ENCODE measurements around the gene SLC16A8. TPM values are rescaled to one million over a fixed set of nuclear protein-coding genes. Genes with fewer than 3 reads are reported as not detected.

SLC16A8 gene
- total RNA-seq, 1 experiment from 2014 or later: not detected

DNA sequence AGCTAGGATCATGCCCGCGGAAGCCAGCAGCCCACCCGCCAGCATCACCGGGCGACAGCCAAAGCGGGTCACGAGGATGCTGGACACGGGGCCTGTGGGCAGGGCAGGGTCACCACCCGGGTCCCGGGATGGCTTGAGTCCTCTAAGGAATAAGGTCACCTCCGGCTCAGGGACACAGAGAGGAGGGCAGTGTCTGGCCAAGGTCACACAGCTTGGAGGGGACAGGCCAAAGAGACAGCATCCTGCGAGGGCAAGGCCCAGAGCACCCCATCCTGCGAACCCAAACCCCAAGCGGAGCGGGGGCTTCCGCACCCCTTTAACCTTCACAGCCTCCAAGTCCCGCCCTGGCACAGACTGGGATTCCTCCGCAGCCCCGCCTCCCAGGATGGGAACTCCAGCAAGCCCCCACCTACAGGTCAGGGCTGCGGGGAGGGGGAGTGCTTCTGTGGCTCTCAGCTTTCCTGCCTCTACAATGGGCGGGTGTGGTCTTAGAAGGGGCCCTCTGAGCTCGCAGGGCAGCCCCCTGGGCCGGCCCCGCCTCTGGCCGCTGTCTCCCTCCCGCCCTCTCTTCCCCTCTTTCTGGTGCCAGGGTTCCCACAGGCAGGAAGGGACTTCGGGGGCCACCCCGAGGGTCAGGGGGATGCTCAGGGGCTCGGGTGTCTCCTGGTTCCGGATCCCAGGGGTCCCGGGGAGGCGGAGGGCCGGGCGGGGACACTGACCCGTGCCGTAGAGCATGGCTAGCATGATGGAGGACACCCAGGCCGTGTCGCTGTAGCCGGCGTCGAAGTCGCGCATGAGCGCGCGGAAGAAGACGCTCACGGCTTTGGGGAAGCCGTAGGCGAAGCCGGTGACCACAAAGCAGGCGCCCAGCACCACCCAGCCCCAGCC lies 1.8 kb downstream of the SLC16A8 start:
- H3K9me3 Mint-ChIP-seq (ENCODE audit: low read depth, unreplicated experiment): no peaks in the 10 kb centered on the region
- BruUV-seq (replicated peaks): no TSS peak
- H3K36me3 Mint-ChIP-seq (ENCODE audit: insufficient read depth, unreplicated experiment): peaks cover 66% of the 10 kb centered on the region

DNA sequence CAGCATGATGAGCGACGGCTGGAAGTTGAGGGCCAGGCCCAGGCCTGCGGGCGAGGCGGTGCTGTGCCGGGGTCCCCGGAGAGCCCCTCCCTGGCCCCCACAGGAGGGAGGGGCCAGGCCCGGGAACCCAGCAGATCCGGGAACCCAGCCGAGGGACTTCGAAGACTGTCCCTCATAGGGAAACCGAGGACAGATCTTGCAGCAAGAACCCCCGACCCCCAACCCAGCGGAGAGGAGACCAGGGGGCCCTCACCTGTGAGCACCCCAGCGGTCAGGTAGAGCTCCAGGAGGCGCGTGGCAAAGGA lies 2.4 kb downstream of the SLC16A8 start:
- no peaks in the 10 kb centered on the region for H3K9me3 Mint-ChIP-seq (ENCODE audit: low read depth, unreplicated experiment)
- peaks cover 60% of the 10 kb centered on the region for H3K36me3 Mint-ChIP-seq (ENCODE audit: insufficient read depth, unreplicated experiment)
- intact Hi-C loops (cut with micrococcal nuclease; ENCODE audit: unreplicated experiment): no loop called here
- BruUV-seq (replicated peaks): no TSS peak
- H3K27me3 Mint-ChIP-seq (ENCODE audit: unreplicated experiment): no peaks in the 10 kb centered on the region
- CTCF ChIA-PET: no interaction called here
- H3K4me1 Mint-ChIP-seq (ENCODE audit: low read depth, unreplicated experiment): peaks cover 9% of the 10 kb centered on the region
- TF ChIP-seq, protein P1, sequence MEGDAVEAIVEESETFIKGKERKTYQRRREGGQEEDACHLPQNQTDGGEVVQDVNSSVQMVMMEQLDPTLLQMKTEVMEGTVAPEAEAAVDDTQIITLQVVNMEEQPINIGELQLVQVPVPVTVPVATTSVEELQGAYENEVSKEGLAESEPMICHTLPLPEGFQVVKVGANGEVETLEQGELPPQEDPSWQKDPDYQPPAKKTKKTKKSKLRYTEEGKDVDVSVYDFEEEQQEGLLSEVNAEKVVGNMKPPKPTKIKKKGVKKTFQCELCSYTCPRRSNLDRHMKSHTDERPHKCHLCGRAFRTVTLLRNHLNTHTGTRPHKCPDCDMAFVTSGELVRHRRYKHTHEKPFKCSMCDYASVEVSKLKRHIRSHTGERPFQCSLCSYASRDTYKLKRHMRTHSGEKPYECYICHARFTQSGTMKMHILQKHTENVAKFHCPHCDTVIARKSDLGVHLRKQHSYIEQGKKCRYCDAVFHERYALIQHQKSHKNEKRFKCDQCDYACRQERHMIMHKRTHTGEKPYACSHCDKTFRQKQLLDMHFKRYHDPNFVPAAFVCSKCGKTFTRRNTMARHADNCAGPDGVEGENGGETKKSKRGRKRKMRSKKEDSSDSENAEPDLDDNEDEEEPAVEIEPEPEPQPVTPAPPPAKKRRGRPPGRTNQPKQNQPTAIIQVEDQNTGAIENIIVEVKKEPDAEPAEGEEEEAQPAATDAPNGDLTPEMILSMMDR (IDR thresholded peaks at IDR 0.05; ENCODE audit: unreplicated experiment): no peak
- no peak for DNase-seq
- H3K27ac Mint-ChIP-seq (ENCODE audit: unreplicated experiment): no peak overlapping the region
- no peak overlapping the region for H3K4me3 Mint-ChIP-seq (ENCODE audit: low read depth, unreplicated experiment)

More for the DNA sequence above, 1.8 kb downstream of the SLC16A8 start:
- Mint-ChIP-seq H3K4me1 (ENCODE audit: low read depth, unreplicated experiment) (peaks cover 10% of the 10 kb centered on the region), H3K4me3 (ENCODE audit: low read depth, unreplicated experiment) (no peak overlapping the region), H3K27me3 (ENCODE audit: unreplicated experiment) (no peaks in the 10 kb centered on the region), H3K27ac (ENCODE audit: unreplicated experiment) (no peak overlapping the region)
- TF ChIP-seq, protein P1 (IDR thresholded peaks at IDR 0.05; ENCODE audit: unreplicated experiment): no peak
- DNase-seq: no peak
- CTCF ChIA-PET: no interaction called here
- intact Hi-C loops (cut with micrococcal nuclease; ENCODE audit: unreplicated experiment): no loop called here

DNA sequence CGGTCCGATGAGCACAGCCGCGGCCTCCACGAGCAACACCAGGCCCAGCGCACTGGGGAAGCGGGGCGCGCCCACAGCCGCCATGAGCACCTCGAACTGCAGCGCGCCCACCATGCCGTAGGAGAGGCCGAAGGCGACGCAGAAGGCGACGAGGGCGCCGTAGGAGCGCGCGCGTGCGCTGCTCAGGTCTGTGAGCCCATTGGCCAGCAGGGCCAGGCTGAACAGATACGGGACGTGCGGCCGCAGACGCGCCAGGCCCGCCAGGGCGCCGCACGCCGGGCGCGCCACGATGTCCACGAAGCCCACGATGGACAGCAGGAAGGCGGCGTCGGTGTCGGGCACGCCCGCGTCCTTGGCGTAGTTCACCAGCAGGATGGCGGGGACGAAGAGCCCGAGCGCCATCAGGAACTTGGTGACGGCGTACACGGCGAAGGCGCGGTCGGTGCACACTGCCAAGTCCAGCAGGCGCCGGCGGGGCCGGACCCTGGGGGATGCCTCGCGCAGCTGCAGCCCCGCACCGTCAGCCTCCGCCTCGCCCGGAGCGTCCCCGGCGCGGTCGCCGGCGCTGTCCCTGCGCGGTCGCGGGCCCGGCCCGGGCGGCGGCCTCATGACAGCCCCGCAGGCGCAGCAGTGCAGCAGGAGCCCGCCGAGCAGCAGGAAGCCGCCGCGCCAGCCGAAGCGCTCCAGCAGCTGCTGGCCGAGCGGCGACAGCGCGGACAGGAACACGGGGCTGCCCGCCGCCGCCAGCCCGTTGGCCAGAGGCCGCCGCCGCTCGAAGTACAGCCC lies 2.9 kb downstream of the SLC16A8 start:
- H3K4me3 Mint-ChIP-seq (ENCODE audit: low read depth, unreplicated experiment): no peak overlapping the region
- no peaks in the 10 kb centered on the region for H3K9me3 Mint-ChIP-seq (ENCODE audit: low read depth, unreplicated experiment)
- no peaks in the 10 kb centered on the region for H3K27me3 Mint-ChIP-seq (ENCODE audit: unreplicated experiment)
- CTCF ChIA-PET: no interaction called here
- TF ChIP-seq, protein P1 (IDR thresholded peaks at IDR 0.05; ENCODE audit: unreplicated experiment): no peak
- intact Hi-C loops (cut with micrococcal nuclease; ENCODE audit: unreplicated experiment): no loop called here
- peaks cover 9% of the 10 kb centered on the region for H3K4me1 Mint-ChIP-seq (ENCODE audit: low read depth, unreplicated experiment)
- no TSS peak for BruUV-seq (replicated peaks)
- no peak overlapping the region for H3K27ac Mint-ChIP-seq (ENCODE audit: unreplicated experiment)
- H3K36me3 Mint-ChIP-seq (ENCODE audit: insufficient read depth, unreplicated experiment): peaks cover 57% of the 10 kb centered on the region
- DNase-seq: no peak

DNA sequence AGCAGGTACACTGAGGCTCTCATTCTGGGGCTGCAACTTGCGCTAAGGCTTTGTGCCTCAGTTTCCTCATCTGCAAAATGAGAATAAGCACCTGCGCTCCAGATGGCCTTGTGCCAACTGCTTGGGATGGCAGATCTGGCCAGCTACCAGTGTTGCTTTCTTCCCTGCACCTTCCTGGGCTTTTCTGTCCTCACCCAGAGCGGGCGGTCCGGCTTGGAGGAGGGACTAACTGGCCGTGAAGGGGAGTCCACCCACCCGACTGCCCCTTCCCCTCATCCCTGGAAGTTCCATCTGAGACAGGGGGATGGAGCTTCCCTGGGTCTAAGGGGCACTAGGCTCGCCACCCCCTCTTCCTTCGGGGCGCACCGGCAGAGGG lies 3.5 kb downstream of the SLC16A8 start:
- H3K9me3 Mint-ChIP-seq (ENCODE audit: low read depth, unreplicated experiment): no peaks in the 10 kb centered on the region
- intact Hi-C loops (cut with micrococcal nuclease; ENCODE audit: unreplicated experiment): no loop called here

More for the DNA sequence above, 3.5 kb downstream of the SLC16A8 start:
- no peaks in the 10 kb centered on the region for H3K27me3 Mint-ChIP-seq (ENCODE audit: unreplicated experiment)
- no peak for DNase-seq
- peaks cover 9% of the 10 kb centered on the region for H3K4me1 Mint-ChIP-seq (ENCODE audit: low read depth, unreplicated experiment)
- CTCF ChIA-PET: no interaction called here
- H3K27ac Mint-ChIP-seq (ENCODE audit: unreplicated experiment): no peak overlapping the region
- no peak overlapping the region for H3K4me3 Mint-ChIP-seq (ENCODE audit: low read depth, unreplicated experiment)
- TF ChIP-seq, protein P1 (IDR thresholded peaks at IDR 0.05; ENCODE audit: unreplicated experiment): no peak
- BruUV-seq (replicated peaks): no TSS peak
- H3K36me3 Mint-ChIP-seq (ENCODE audit: insufficient read depth, unreplicated experiment): peaks cover 57% of the 10 kb centered on the region

Measured in Calu3 (cell line).